ENCODE measurements around the gene SNX27. TPM values are rescaled to one million over a fixed set of nuclear protein-coding genes. Genes with fewer than 3 reads are reported as not detected.

The SNX27 gene
- total and polyA plus RNA-seq, 10 of the 15 experiments (the other 5 are each of a cell fraction or from before 2014, with no cell fraction given) = 3.8 to 21.8 (median 12.5) TPM

GRCh38 chr1:151692226-151692625 is 80.4 kb downstream of the SNX27 start:
- H3K79me2 ChIP-seq (ENCODE audit: control insufficient read depth, insufficient read depth, low read length) = no peaks in the 10 kb centered on the region
- H3K9me3 ChIP-seq (replicated peaks; ENCODE audit: control insufficient read depth, insufficient read depth, low read length) = no peaks in the 10 kb centered on the region
- 96% methylated on average over 3 of the region's 3 CpGs for WGBS (ENCODE audit: insufficient coverage, insufficient replicate concordance, low lambda C conversion rate, missing lambda C conversion rate)
- in situ Hi-C loops (cut with MboI) = no loop called here
- no peak overlapping the region for H3K4me3 ChIP-seq
- no peak overlapping the region for H3K27ac ChIP-seq (ENCODE audit: control insufficient read depth, insufficient read depth)
- SMC1A ChIA-PET (ENCODE audit: uncharacterized antibody, unreplicated experiment) = interaction anchor here (1.0 to 1.5 kb wide), 4 partner anchors 24 to 145 kb away, joined by 3 to 6 read pairs (median 3); no protein-coding TSS in a partner anchor
- TF ChIP-seq NR2F1 (conservative IDR thresholded peaks at IDR 0.05) = no peak
- RAD21 ChIA-PET (ENCODE audit: unreplicated experiment) = interaction anchor here (0.7 to 1.8 kb wide), 2 partner anchors 71 to 223 kb away, joined by 3 to 5 read pairs; partner anchors contain the start of gene MRPL9
- no peak overlapping the region for H2AFZ ChIP-seq (ENCODE audit: control insufficient read depth, low read depth, low read length)
- H3K36me3 ChIP-seq (ENCODE audit: control insufficient read depth in 2 of 2, insufficient read depth in 2 of 2, low read length in 1 of 2) = peaks cover 2 to 6% of the 10 kb centered on the region in 2 experiments; a peak in 2 of 4 replicates
- H3K4me1 ChIP-seq (ENCODE audit: control insufficient read depth, insufficient read depth, low read length) = no peaks in the 10 kb centered on the region
- no peak for FAIRE-seq
- BruUV-seq (replicated peaks) = no TSS peak
- H4K20me1 ChIP-seq (ENCODE audit: control insufficient read depth, insufficient read depth) = no peaks in the 10 kb centered on the region
- intact Hi-C loops (cut with micrococcal nuclease; ENCODE audit: unreplicated experiment) = loop anchor here (2.0 to 5.0 kb wide), 2 partner anchors 43 to 145 kb away; partner anchors contain the start of gene C2CD4D
- no peaks in the 10 kb centered on the region for H3K27me3 ChIP-seq (replicated peaks in 1 of 2; ENCODE audit: control insufficient read depth in 2 of 2, insufficient read depth in 2 of 2, low read length in 1 of 2)
- H3K9ac ChIP-seq (ENCODE audit: control insufficient read depth, insufficient read depth, low read length) = no peak overlapping the region
- no peak for DNase-seq (ENCODE audit: low read depth, low spot score)
- POLR2A ChIA-PET = no interaction called here
- no peak overlapping the region for H3K4me2 ChIP-seq (ENCODE audit: control insufficient read depth, insufficient read depth)
- no peak for ATAC-seq
- CTCF ChIA-PET = no interaction called here

DNA sequence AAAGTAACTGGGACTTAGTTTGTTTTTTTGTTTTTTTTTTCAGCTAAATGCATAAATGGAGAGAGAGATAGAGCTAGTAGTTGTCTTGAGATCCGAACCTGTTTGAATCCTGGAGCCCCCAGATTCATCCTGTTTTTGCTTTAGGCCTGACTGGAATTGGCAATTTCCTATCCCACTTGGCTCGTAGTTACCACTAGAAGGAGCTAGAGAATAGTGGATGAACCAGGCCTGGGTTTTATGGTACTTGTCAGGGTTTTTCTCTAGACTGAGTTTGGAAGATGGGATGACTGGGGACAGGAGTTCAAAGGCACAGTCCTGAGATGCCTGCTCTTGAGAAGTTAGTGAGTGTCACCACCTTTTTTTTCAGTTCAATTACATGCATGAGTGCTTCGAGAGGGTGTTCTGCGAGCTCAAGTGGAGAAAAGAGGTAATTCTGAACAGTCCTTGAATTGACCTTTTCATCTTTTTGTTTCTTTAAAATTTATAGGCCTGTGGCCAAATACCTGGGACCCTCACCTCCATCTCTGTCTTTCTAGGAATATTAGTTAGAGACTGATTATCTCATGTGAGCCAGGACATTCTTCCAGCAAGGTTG is 81.3 kb downstream of the SNX27 start:
- FAIRE-seq = no peak
- H4K20me1 ChIP-seq (ENCODE audit: control insufficient read depth, insufficient read depth) = no peaks in the 10 kb centered on the region
- ChIA-PET POLR2A (no interaction called here), CTCF (interaction anchor here (0.6 to 2.2 kb wide), 4 partner anchors 41 to 162 kb away, joined by 3 to 16 read pairs (median 4); no protein-coding TSS in a partner anchor), RAD21 (ENCODE audit: unreplicated experiment) (interaction anchor here (1.0 to 1.8 kb wide), 4 partner anchors 28 to 143 kb away, joined by 4 to 5 read pairs (median 4); partner anchors contain the start of genes MRPL9 and RIIAD1), SMC1A (ENCODE audit: uncharacterized antibody, unreplicated experiment) (interaction anchor here (0.7 to 1.5 kb wide), 6 partner anchors 25 to 188 kb away, joined by 3 to 6 read pairs (median 3); no protein-coding TSS in a partner anchor)
- no peak for ATAC-seq
- H3K36me3 ChIP-seq (ENCODE audit: control insufficient read depth in 2 of 2, insufficient read depth in 2 of 2, low read length in 1 of 2) = peaks cover 4 to 7% of the 10 kb centered on the region in 2 experiments; a peak in 3 of 4 replicates
- no peak for DNase-seq (ENCODE audit: low read depth, low spot score)
- H3K27me3 ChIP-seq (replicated peaks in 1 of 2; ENCODE audit: control insufficient read depth in 2 of 2, insufficient read depth in 2 of 2, low read length in 1 of 2) = no peaks in the 10 kb centered on the region
- H3K4me1 ChIP-seq (ENCODE audit: control insufficient read depth, insufficient read depth, low read length) = no peaks in the 10 kb centered on the region
- no peak overlapping the region for H3K27ac ChIP-seq (ENCODE audit: control insufficient read depth, insufficient read depth)
- no TSS peak for BruUV-seq (replicated peaks)
- 68% methylated on average over 4 of the region's 4 CpGs for whole genome bisulfite sequencing (ENCODE audit: insufficient coverage, insufficient replicate concordance, low lambda C conversion rate, missing lambda C conversion rate)
- H2AFZ ChIP-seq (ENCODE audit: control insufficient read depth, low read depth, low read length) = no peak overlapping the region
- H3K9ac ChIP-seq (ENCODE audit: control insufficient read depth, insufficient read depth, low read length) = no peak overlapping the region
- no peak overlapping the region for H3K4me2 ChIP-seq (ENCODE audit: control insufficient read depth, insufficient read depth)
- H3K4me3 ChIP-seq = no peak overlapping the region
- intact Hi-C loops (cut with micrococcal nuclease; ENCODE audit: unreplicated experiment) = loop anchor here (2.0 to 5.0 kb wide), 2 partner anchors 42 to 144 kb away; partner anchors contain the start of gene C2CD4D
- in situ Hi-C loops (cut with MboI) = no loop called here
- H3K9me3 ChIP-seq (replicated peaks; ENCODE audit: control insufficient read depth, insufficient read depth, low read length) = no peaks in the 10 kb centered on the region
- no peaks in the 10 kb centered on the region for H3K79me2 ChIP-seq (ENCODE audit: control insufficient read depth, insufficient read depth, low read length)
- TF ChIP-seq, protein P1, sequence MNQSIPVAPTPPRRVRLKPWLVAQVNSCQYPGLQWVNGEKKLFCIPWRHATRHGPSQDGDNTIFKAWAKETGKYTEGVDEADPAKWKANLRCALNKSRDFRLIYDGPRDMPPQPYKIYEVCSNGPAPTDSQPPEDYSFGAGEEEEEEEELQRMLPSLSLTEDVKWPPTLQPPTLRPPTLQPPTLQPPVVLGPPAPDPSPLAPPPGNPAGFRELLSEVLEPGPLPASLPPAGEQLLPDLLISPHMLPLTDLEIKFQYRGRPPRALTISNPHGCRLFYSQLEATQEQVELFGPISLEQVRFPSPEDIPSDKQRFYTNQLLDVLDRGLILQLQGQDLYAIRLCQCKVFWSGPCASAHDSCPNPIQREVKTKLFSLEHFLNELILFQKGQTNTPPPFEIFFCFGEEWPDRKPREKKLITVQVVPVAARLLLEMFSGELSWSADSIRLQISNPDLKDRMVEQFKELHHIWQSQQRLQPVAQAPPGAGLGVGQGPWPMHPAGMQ (IDR thresholded peaks at IDR 0.05; ENCODE audit: borderline replicate concordance) = no peak
- no peak for TF ChIP-seq ASH2L (IDR thresholded peaks at IDR 0.05; ENCODE audit: borderline replicate concordance, low read depth)
- no peak for TF ChIP-seq HCFC1 (IDR thresholded peaks at IDR 0.05; ENCODE audit: low read length)
- no peak for TF ChIP-seq IRF4 (IDR thresholded peaks at IDR 0.05; ENCODE audit: low read depth, low read length)
- no peak for TF ChIP-seq SPI1 (IDR thresholded peaks at IDR 0.05; ENCODE audit: borderline replicate concordance, insufficient read depth, low read depth, low read length)
- no peak for TF ChIP-seq KAT2A (conservative IDR thresholded peaks at IDR 0.05; ENCODE audit: control insufficient read depth, low read depth, low read length)
- peak; percentile 79 for TF ChIP-seq RAD21 (IDR thresholded peaks at IDR 0.05; ENCODE audit: insufficient read depth, low read depth, low read length)
- TF ChIP-seq, protein P2, sequence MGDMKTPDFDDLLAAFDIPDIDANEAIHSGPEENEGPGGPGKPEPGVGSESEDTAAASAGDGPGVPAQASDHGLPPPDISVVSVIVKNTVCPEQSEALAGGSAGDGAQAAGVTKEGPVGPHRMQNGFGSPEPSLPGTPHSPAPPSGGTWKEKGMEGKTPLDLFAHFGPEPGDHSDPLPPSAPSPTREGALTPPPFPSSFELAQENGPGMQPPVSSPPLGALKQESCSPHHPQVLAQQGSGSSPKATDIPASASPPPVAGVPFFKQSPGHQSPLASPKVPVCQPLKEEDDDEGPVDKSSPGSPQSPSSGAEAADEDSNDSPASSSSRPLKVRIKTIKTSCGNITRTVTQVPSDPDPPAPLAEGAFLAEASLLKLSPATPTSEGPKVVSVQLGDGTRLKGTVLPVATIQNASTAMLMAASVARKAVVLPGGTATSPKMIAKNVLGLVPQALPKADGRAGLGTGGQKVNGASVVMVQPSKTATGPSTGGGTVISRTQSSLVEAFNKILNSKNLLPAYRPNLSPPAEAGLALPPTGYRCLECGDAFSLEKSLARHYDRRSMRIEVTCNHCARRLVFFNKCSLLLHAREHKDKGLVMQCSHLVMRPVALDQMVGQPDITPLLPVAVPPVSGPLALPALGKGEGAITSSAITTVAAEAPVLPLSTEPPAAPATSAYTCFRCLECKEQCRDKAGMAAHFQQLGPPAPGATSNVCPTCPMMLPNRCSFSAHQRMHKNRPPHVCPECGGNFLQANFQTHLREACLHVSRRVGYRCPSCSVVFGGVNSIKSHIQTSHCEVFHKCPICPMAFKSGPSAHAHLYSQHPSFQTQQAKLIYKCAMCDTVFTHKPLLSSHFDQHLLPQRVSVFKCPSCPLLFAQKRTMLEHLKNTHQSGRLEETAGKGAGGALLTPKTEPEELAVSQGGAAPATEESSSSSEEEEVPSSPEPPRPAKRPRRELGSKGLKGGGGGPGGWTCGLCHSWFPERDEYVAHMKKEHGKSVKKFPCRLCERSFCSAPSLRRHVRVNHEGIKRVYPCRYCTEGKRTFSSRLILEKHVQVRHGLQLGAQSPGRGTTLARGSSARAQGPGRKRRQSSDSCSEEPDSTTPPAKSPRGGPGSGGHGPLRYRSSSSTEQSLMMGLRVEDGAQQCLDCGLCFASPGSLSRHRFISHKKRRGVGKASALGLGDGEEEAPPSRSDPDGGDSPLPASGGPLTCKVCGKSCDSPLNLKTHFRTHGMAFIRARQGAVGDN (IDR thresholded peaks at IDR 0.05) = no peak
- no peak for TF ChIP-seq TCF12 (IDR thresholded peaks at IDR 0.05; ENCODE audit: low read depth, low read length)
- TF ChIP-seq SMC3 (IDR thresholded peaks at IDR 0.05; ENCODE audit: borderline replicate concordance, low read length) = peak; percentile 59
